ENCODE measurements around the gene FXYD5.

- TF ChIP-seq CTCF (conservative IDR thresholded peaks at IDR 0.05 in 1 of 2, IDR thresholded peaks at IDR 0.05 in 1 of 2; ENCODE audit: extremely low read depth in 1 of 2, insufficient read depth in 1 of 2, low read depth in 1 of 2, low read length in 2 of 2): peak in 1 of 2 donors; percentile 17
- no peak for TF ChIP-seq EZH2 (IDR thresholded peaks at IDR 0.05; ENCODE audit: borderline replicate concordance, low read length)
Measured at GRCh38 chr19:35109395-35110112, 45.0 kb upstream of the FXYD5 start.

All from mammary epithelial cell (primary cell).